ENCODE results near the gene TBC1D1.

GRCh38 chr4:38157592-38157991 is 266.7 kb downstream of the TBC1D1 start:
- TF ChIP-seq CTCF (conservative IDR thresholded peaks at IDR 0.05) (no peak), EZH2 (IDR thresholded peaks at IDR 0.05; ENCODE audit: low read depth) (no peak)

Measured in PC-9 (cell line).